IMR-90 (cell line): ENCODE measurements around the gene RALGAPA2. TPM values are rescaled to one million over a fixed set of nuclear protein-coding genes. Genes with fewer than 3 reads are reported as not detected.

Experiments
- ATAC-seq: fragments of 200-7000 bp; cut with Tn5 transposase; 2 replicates; pipeline ENCODE4 v1.9.1; 2020; ENCODE audit warnings: low read depth, mild to moderate bottlenecking, moderate library complexity
- BruUV-seq: library from RNA; stranded (reverse); fragments of 400-500 nt; replicated peaks from 2 replicates; lab custom pipeline; 2021; lab: Mats Ljungman, UMichigan
- CTCF ChIA-PET: fragments of 300-600 bp; formaldehyde crosslinking; extraction: SDS; loops from one replicate; lab custom pipeline; 2021; ENCODE audit warnings: antibody characterized with exemption; lab: Yijun Ruan, JAX
- POLR2A ChIA-PET: fragments of 300-600 bp; sonication (Branson Sonifier 250); formaldehyde crosslinking; loops from one replicate; lab custom pipeline; 2022; ENCODE audit warnings: antibody characterized with exemption; ENCODE audit not compliant: unreplicated experiment; lab: Charles Lee
- DNase-seq: peaks from one replicate; pipeline ENCODE4 v3.0.0; 2013
- H2AFZ ChIP-seq: replicated peaks from 2 replicates; pipeline ENCODE3; 2013; ENCODE audit warnings: low read length, mild to moderate bottlenecking; ENCODE audit not compliant: poor library complexity
- H2AK5ac ChIP-seq: 2 replicates; pipeline ENCODE4 v1.6.1; 2013; ENCODE audit warnings: low read depth, low read length, inconsistent platforms
- H2AK9ac ChIP-seq: replicated peaks from 2 replicates; pipeline ENCODE3; 2013; ENCODE audit warnings: mild to moderate bottlenecking, low read depth, low read length, moderate library complexity; ENCODE audit not compliant: poor library complexity
- H2BK120ac ChIP-seq: 2 replicates; pipeline ENCODE4 v1.6.1; 2013; ENCODE audit warnings: low read depth, low read length, inconsistent platforms
- H2BK15ac ChIP-seq: 3 replicates; pipeline ENCODE4 v1.6.1; 2013; ENCODE audit warnings: low read depth, low read length, inconsistent platforms
- H2BK20ac ChIP-seq: 2 replicates; pipeline ENCODE4 v1.6.1; 2013; ENCODE audit warnings: low read depth, mild to moderate bottlenecking, inconsistent platforms, low read length, moderate library complexity
- H2BK5ac ChIP-seq: 2 replicates; pipeline ENCODE4 v1.6.1; 2013; ENCODE audit warnings: mild to moderate bottlenecking, low read depth, low read length, inconsistent platforms; ENCODE audit not compliant: poor library complexity, severe bottlenecking
- H3K14ac ChIP-seq: replicated peaks from 2 replicates; pipeline ENCODE4 v1.6.1; 2013; ENCODE audit warnings: low read depth, low read length, inconsistent platforms
- H3K18ac ChIP-seq: 2 replicates; pipeline ENCODE4 v1.6.1; 2013; ENCODE audit warnings: low read depth, low read length, control low read depth
- H3K23ac ChIP-seq: 2 replicates; pipeline ENCODE4 v1.6.1; 2013; ENCODE audit warnings: low read depth, low read length, inconsistent platforms
- H3K27ac ChIP-seq: 2 replicates; pipeline ENCODE4 v1.5.1; 2013; ENCODE audit warnings: mild to moderate bottlenecking, control low read depth, low read length; ENCODE audit not compliant: insufficient read depth
- H3K27me3 ChIP-seq: 2 replicates; pipeline ENCODE4 v1.6.1; 2013; ENCODE audit warnings: low read length; ENCODE audit not compliant: control insufficient read depth, insufficient read depth
- H3K36me3 ChIP-seq: 2 replicates; pipeline ENCODE4 v1.6.1; 2013; ENCODE audit warnings: low read length, mixed read lengths; ENCODE audit not compliant: control insufficient read depth, insufficient read depth
- H3K4ac ChIP-seq: 2 replicates; pipeline ENCODE4 v1.6.1; 2013; ENCODE audit warnings: low read depth, low read length, inconsistent platforms
- H3K4me1 ChIP-seq: 2 replicates; pipeline ENCODE4 v1.6.1; 2013; ENCODE audit warnings: low read length, mixed read lengths; ENCODE audit not compliant: control insufficient read depth, insufficient read depth
- H3K4me2 ChIP-seq: 2 replicates; pipeline ENCODE4 v1.6.1; 2013; ENCODE audit warnings: low read depth, mild to moderate bottlenecking, control low read depth, low read length, moderate library complexity
- H3K4me3 ChIP-seq: 2 replicates; pipeline ENCODE4 v1.5.1; 2013; ENCODE audit warnings: low read depth, mild to moderate bottlenecking, control low read depth, low read length, moderate library complexity; ENCODE audit not compliant: insufficient read depth
- H3K56ac ChIP-seq: 2 replicates; pipeline ENCODE4 v1.6.1; 2013; ENCODE audit warnings: low read length, inconsistent platforms; ENCODE audit not compliant: insufficient read depth; ENCODE audit errors: extremely low read depth
- H3K79me1 ChIP-seq, 2 experiments: 2 replicates each; pipeline ENCODE4 v1.6.1; 2013; ENCODE audit warnings: low read length in 2 of 2, inconsistent platforms in 1 of 2, low read depth in 1 of 2
- H3K9ac ChIP-seq: 2 replicates; pipeline ENCODE4 v1.6.1; 2013; ENCODE audit warnings: low read depth, low read length, control low read depth
- H3K9me1 ChIP-seq: 2 replicates; pipeline ENCODE4 v1.6.1; 2013; ENCODE audit warnings: low read length, inconsistent platforms; ENCODE audit not compliant: insufficient read depth
- H3K9me3 ChIP-seq: 2 replicates; pipeline ENCODE4 v1.6.1; 2013; ENCODE audit warnings: low read length; ENCODE audit not compliant: control insufficient read depth, insufficient read depth
- H4K20me1 ChIP-seq: 2 replicates; pipeline ENCODE4 v1.6.1; 2013; ENCODE audit warnings: low read length, inconsistent platforms; ENCODE audit not compliant: insufficient read depth
- H4K5ac ChIP-seq: 2 replicates; pipeline ENCODE4 v1.6.1; 2013; ENCODE audit warnings: mild to moderate bottlenecking, low read depth, low read length, control low read depth
- H4K8ac ChIP-seq, 2 experiments: 2 replicates each; pipeline ENCODE4 v1.6.1; 2013; ENCODE audit warnings: low read depth in 2 of 2, low read length in 2 of 2, control low read depth in 1 of 2, inconsistent platforms in 1 of 2
- H4K91ac ChIP-seq: 2 replicates; pipeline ENCODE4 v1.6.1; 2013; ENCODE audit warnings: low read depth, low read length, inconsistent platforms; ENCODE audit not compliant: insufficient read depth
- BHLHE40 ChIP-seq: fragments of 150-350 bp; IDR thresholded peaks from 2 replicates; pipeline ENCODE4 v1.6.1; 2016; ENCODE audit warnings: mild to moderate bottlenecking, low read depth, low read length
- CEBPB ChIP-seq: IDR thresholded peaks from 2 replicates; pipeline ENCODE4 v1.6.1; 2012; ENCODE audit warnings: low read depth, low read length, improper control_type of control experiment
- CHD1 ChIP-seq: IDR thresholded peaks from 2 replicates; pipeline ENCODE4 v1.6.1; 2012; ENCODE audit warnings: low read depth, low read length, improper control_type of control experiment
- CTCF ChIP-seq: conservative IDR thresholded peaks from 2 replicates; pipeline ENCODE4 v1.5.1; 2012; ENCODE audit warnings: mild to moderate bottlenecking, low read depth, low read length, improper control_type of control experiment
- FOS ChIP-seq: fragments of 150-350 bp; IDR thresholded peaks from 2 replicates; pipeline ENCODE4 v1.6.1; 2016; ENCODE audit warnings: low read depth, low read length
- MAFK ChIP-seq: IDR thresholded peaks from 2 replicates; pipeline ENCODE4 v1.6.1; 2012; ENCODE audit warnings: low read depth, low read length, improper control_type of control experiment
- MXI1 ChIP-seq: IDR thresholded peaks from 2 replicates; pipeline ENCODE4 v1.6.1; 2012; ENCODE audit warnings: low read depth, mild to moderate bottlenecking, low read length, moderate library complexity, borderline replicate concordance
- NFE2L2 ChIP-seq: fragments of 150-350 bp; IDR thresholded peaks from 2 replicates; pipeline ENCODE4 v1.6.1; 2016; ENCODE audit warnings: low read depth, mild to moderate bottlenecking, low read length
- POLR2A ChIP-seq: IDR thresholded peaks from 2 replicates; pipeline ENCODE4 v1.6.1; 2012; ENCODE audit warnings: mild to moderate bottlenecking, low read depth, low read length
- RCOR1 ChIP-seq: IDR thresholded peaks from 2 replicates; pipeline ENCODE4 v1.6.1; 2012; ENCODE audit warnings: mild to moderate bottlenecking, low read length, improper control_type of control experiment; ENCODE audit not compliant: insufficient replicate concordance
- SMC3 ChIP-seq: fragments of 150-350 bp; IDR thresholded peaks from 2 replicates; pipeline ENCODE4 v1.6.1; 2016; ENCODE audit warnings: low read depth, mild to moderate bottlenecking, antibody characterized with exemption, low read length, moderate library complexity
- WGBS, 2 experiments: methylation state at CpG; one replicate each; pipeline versions ENCODE4 v1.1.5 to v1.1.7; 2013; ENCODE audit warnings: missing lambda C conversion rate in 2 of 2; ENCODE audit not compliant: insufficient read length in 1 of 2; ENCODE audit errors: extremely low coverage in 2 of 2; 5-methylcytosine and 5-hydroxymethylcytosine counted together
- dilution Hi-C: fragments of 300-500 bp; cut with HindIII; formaldehyde crosslinking; loops from one replicate; pipeline ENCODE4 v1.14.3; 2018; ENCODE audit warnings: low sequenced_read_pairs; ENCODE audit not compliant: unreplicated experiment
- in situ Hi-C: fragments of 300-500 bp; cut with MboI; formaldehyde crosslinking; loops from 3 replicates; pipeline ENCODE4 v1.14.3; 2019; ENCODE audit warnings: low sequenced_read_pairs, inconsistent platforms, mixed read lengths
- intact Hi-C: fragments of 100-400 bp; cut with micrococcal nuclease; formaldehyde crosslinking; loops from 2 replicates; pipeline ENCODE4 v1.10.0; 2022
- polyA plus RNA-seq, 3 experiments: library from polyadenylated mRNA; depleted of rRNA; stranded (reverse); fragments of >200 nt; gene quantifications; 2 replicates each; pipeline ENCODE4 v1.2.3, GENCODE V29; 2012; ENCODE audit warnings: low replicate concordance in 1 of 3
- total RNA-seq: library from RNA; depleted of rRNA; stranded (reverse); fragments of >200 nt; gene quantifications from 2 replicates; pipeline ENCODE4 v1.2.3, GENCODE V29; 2012
- TF ChIP-seq, protein P1 (sequence below): fragments of 150-350 bp; IDR thresholded peaks from 2 replicates; pipeline ENCODE4 v1.6.1; 2016; ENCODE audit warnings: low read depth, mild to moderate bottlenecking, low read length, moderate library complexity, borderline replicate concordance
- TF ChIP-seq, protein P2 (sequence below): fragments of 150-350 bp; IDR thresholded peaks from 2 replicates; pipeline ENCODE4 v1.6.1; 2017; ENCODE audit warnings: mild to moderate bottlenecking, antibody characterized with exemption, low read length, low read depth

RALGAPA2 gene
- total and polyA plus RNA-seq, 2 of the 4 experiments (the other 2 are of a cell fraction) = 1.3 to 3.9 TPM

GRCh38 chr20:20754714-20755113, 42.3 kb upstream of the RALGAPA2 start:
- dilution Hi-C loops = no loop called here
- no peak overlapping the region for H3K23ac ChIP-seq
- no peak overlapping the region for H3K14ac ChIP-seq
- DNase-seq (no peak), ATAC-seq (no peak)
- H3K56ac ChIP-seq = no peak overlapping the region
- H3K4me2 ChIP-seq = no peak overlapping the region
- H4K8ac ChIP-seq = no peak overlapping the region
- intact Hi-C loops = no loop called here
- no peak overlapping the region for H2BK20ac ChIP-seq
- H2BK5ac ChIP-seq = no peak overlapping the region
- no peak overlapping the region for H4K5ac ChIP-seq
- H3K27ac ChIP-seq = no peak overlapping the region
- no peak overlapping the region for H2BK120ac ChIP-seq
- ChIA-PET CTCF (no interaction called here), POLR2A (no interaction called here)
- no peaks in the 10 kb centered on the region for H3K27me3 ChIP-seq
- no peaks in the 10 kb centered on the region for H3K36me3 ChIP-seq
- H3K18ac ChIP-seq = no peak overlapping the region
- WGBS, 2 experiments = no CpG with 5 or more reads among the region's 3 CpGs
- no peak overlapping the region for H4K91ac ChIP-seq
- no TSS peak for BruUV-seq
- H3K4ac ChIP-seq = no peak overlapping the region
- H3K9ac ChIP-seq = no peak overlapping the region
- H3K9me3 ChIP-seq = no peaks in the 10 kb centered on the region
- TF ChIP-seq CEBPB (no peak), RCOR1 (no peak), BHLHE40 (no peak), MXI1 (no peak), CHD1 (no peak), MAFK (no peak), POLR2A (no peak), FOS (no peak), NFE2L2 (no peak), SMC3 (no peak), CTCF (no peak)
- TF ChIP-seq, protein P1, sequence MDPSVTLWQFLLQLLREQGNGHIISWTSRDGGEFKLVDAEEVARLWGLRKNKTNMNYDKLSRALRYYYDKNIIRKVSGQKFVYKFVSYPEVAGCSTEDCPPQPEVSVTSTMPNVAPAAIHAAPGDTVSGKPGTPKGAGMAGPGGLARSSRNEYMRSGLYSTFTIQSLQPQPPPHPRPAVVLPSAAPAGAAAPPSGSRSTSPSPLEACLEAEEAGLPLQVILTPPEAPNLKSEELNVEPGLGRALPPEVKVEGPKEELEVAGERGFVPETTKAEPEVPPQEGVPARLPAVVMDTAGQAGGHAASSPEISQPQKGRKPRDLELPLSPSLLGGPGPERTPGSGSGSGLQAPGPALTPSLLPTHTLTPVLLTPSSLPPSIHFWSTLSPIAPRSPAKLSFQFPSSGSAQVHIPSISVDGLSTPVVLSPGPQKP = no peak
- TF ChIP-seq, protein P2, sequence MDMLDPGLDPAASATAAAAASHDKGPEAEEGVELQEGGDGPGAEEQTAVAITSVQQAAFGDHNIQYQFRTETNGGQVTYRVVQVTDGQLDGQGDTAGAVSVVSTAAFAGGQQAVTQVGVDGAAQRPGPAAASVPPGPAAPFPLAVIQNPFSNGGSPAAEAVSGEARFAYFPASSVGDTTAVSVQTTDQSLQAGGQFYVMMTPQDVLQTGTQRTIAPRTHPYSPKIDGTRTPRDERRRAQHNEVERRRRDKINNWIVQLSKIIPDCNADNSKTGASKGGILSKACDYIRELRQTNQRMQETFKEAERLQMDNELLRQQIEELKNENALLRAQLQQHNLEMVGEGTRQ = no peak
- H2AFZ ChIP-seq = no peak overlapping the region
- H3K4me1 ChIP-seq = no peaks in the 10 kb centered on the region
- in situ Hi-C loops = no loop called here
- H2AK5ac ChIP-seq = no peak overlapping the region
- H3K9me1 ChIP-seq = no peaks in the 10 kb centered on the region
- H2BK15ac ChIP-seq = no peak overlapping the region
- no peaks in the 10 kb centered on the region for H3K79me1 ChIP-seq
- H2AK9ac ChIP-seq = no peak overlapping the region
- H4K20me1 ChIP-seq = no peaks in the 10 kb centered on the region
- no peak overlapping the region for H3K4me3 ChIP-seq
